Measurements from ENCODE around the gene NUS1. TPM values are rescaled to one million over a fixed set of nuclear protein-coding genes. Genes with fewer than 3 reads are reported as not detected.

Gene NUS1
- total and polyA plus RNA-seq, 9 of the 15 experiments (the other 6 are each of a cell fraction or from before 2014, with no cell fraction given), result 16.3 to 53.7 (median 26.4) TPM

DNA sequence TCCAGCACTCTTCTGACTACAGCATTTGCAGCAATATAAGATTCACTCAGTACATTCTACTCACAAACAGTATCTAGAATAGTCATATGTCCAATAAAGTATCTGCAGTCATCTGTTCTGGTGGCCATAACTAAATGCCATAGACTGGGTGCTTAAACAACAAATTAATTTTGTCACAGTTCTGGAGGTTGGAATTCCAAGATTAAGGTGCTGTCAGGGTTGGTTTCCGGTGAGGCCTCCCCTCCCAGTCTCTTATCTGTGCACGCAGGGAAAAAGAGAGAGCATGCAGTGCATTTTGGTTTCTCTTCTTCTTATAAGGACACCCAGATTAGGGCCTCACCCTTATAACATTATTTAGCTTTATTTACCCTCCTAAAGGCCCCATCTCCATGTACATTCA, 21.3 kb upstream of the NUS1 start (continued):
- TF ChIP-seq, protein P1, sequence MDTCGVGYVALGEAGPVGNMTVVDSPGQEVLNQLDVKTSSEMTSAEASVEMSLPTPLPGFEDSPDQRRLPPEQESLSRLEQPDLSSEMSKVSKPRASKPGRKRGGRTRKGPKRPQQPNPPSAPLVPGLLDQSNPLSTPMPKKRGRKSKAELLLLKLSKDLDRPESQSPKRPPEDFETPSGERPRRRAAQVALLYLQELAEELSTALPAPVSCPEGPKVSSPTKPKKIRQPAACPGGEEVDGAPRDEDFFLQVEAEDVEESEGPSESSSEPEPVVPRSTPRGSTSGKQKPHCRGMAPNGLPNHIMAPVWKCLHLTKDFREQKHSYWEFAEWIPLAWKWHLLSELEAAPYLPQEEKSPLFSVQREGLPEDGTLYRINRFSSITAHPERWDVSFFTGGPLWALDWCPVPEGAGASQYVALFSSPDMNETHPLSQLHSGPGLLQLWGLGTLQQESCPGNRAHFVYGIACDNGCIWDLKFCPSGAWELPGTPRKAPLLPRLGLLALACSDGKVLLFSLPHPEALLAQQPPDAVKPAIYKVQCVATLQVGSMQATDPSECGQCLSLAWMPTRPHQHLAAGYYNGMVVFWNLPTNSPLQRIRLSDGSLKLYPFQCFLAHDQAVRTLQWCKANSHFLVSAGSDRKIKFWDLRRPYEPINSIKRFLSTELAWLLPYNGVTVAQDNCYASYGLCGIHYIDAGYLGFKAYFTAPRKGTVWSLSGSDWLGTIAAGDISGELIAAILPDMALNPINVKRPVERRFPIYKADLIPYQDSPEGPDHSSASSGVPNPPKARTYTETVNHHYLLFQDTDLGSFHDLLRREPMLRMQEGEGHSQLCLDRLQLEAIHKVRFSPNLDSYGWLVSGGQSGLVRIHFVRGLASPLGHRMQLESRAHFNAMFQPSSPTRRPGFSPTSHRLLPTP (IDR thresholded peaks at IDR 0.05; ENCODE audit: borderline replicate concordance, extremely low read depth, insufficient read length), result no peak
- TF ChIP-seq ZZZ3 (IDR thresholded peaks at IDR 0.05) (no peak), CCNT2 (IDR thresholded peaks at IDR 0.05; ENCODE audit: borderline replicate concordance, extremely low read depth, insufficient read length, low read depth, low read length) (no peak), CBX3 (IDR thresholded peaks at IDR 0.05; ENCODE audit: borderline replicate concordance in 1 of 2, low read length in 2 of 2) (peak in 1 of 2 experiments; percentile 81; a peak in 1 of 3 replicates), ZBTB8A (IDR thresholded peaks at IDR 0.05; ENCODE audit: partially characterized antibody) (no peak), ZNF57 (CRISPR knock-in tag; IDR thresholded peaks at IDR 0.05) (no peak), HEY1 (CRISPR knock-in tag; IDR thresholded peaks at IDR 0.05; ENCODE audit: borderline replicate concordance) (no peak), RBM14 (IDR thresholded peaks at IDR 0.05; ENCODE audit: borderline replicate concordance, insufficient read depth, low read depth, low read length) (no peak), ETS2 (tag; IDR thresholded peaks at IDR 0.05; ENCODE audit: borderline replicate concordance, poor library complexity, severe bottlenecking) (no peak)
- TF ChIP-seq, protein P2, sequence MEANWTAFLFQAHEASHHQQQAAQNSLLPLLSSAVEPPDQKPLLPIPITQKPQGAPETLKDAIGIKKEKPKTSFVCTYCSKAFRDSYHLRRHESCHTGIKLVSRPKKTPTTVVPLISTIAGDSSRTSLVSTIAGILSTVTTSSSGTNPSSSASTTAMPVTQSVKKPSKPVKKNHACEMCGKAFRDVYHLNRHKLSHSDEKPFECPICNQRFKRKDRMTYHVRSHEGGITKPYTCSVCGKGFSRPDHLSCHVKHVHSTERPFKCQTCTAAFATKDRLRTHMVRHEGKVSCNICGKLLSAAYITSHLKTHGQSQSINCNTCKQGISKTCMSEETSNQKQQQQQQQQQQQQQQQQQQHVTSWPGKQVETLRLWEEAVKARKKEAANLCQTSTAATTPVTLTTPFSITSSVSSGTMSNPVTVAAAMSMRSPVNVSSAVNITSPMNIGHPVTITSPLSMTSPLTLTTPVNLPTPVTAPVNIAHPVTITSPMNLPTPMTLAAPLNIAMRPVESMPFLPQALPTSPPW (CRISPR knock-in tag; IDR thresholded peaks at IDR 0.05), result peak; percentile 50; the same call in 1 of the 2 replicates
- TF ChIP-seq, protein P3, sequence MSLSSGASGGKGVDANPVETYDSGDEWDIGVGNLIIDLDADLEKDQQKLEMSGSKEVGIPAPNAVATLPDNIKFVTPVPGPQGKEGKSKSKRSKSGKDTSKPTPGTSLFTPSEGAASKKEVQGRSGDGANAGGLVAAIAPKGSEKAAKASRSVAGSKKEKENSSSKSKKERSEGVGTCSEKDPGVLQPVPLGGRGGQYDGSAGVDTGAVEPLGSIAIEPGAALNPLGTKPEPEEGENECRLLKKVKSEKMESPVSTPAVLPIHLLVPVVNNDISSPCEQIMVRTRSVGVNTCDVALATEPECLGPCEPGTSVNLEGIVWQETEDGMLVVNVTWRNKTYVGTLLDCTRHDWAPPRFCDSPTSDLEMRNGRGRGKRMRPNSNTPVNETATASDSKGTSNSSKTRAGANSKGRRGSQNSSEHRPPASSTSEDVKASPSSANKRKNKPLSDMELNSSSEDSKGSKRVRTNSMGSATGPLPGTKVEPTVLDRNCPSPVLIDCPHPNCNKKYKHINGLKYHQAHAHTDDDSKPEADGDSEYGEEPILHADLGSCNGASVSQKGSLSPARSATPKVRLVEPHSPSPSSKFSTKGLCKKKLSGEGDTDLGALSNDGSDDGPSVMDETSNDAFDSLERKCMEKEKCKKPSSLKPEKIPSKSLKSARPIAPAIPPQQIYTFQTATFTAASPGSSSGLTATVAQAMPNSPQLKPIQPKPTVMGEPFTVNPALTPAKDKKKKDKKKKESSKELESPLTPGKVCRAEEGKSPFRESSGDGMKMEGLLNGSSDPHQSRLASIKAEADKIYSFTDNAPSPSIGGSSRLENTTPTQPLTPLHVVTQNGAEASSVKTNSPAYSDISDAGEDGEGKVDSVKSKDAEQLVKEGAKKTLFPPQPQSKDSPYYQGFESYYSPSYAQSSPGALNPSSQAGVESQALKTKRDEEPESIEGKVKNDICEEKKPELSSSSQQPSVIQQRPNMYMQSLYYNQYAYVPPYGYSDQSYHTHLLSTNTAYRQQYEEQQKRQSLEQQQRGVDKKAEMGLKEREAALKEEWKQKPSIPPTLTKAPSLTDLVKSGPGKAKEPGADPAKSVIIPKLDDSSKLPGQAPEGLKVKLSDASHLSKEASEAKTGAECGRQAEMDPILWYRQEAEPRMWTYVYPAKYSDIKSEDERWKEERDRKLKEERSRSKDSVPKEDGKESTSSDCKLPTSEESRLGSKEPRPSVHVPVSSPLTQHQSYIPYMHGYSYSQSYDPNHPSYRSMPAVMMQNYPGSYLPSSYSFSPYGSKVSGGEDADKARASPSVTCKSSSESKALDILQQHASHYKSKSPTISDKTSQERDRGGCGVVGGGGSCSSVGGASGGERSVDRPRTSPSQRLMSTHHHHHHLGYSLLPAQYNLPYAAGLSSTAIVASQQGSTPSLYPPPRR (CRISPR knock-in tag; IDR thresholded peaks at IDR 0.05; ENCODE audit: borderline replicate concordance), result no peak
- TF ChIP-seq, protein P4, sequence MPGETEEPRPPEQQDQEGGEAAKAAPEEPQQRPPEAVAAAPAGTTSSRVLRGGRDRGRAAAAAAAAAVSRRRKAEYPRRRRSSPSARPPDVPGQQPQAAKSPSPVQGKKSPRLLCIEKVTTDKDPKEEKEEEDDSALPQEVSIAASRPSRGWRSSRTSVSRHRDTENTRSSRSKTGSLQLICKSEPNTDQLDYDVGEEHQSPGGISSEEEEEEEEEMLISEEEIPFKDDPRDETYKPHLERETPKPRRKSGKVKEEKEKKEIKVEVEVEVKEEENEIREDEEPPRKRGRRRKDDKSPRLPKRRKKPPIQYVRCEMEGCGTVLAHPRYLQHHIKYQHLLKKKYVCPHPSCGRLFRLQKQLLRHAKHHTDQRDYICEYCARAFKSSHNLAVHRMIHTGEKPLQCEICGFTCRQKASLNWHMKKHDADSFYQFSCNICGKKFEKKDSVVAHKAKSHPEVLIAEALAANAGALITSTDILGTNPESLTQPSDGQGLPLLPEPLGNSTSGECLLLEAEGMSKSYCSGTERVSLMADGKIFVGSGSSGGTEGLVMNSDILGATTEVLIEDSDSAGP (CRISPR knock-in tag; IDR thresholded peaks at IDR 0.05), result no peak
